ENCODE results near the gene NR5A2. TPM values are rescaled to one million over a fixed set of nuclear protein-coding genes. Genes with fewer than 3 reads are reported as not detected.

Gene NR5A2
- total and polyA plus RNA-seq, 2 donors: 1.6 to 9.0 TPM

DNA sequence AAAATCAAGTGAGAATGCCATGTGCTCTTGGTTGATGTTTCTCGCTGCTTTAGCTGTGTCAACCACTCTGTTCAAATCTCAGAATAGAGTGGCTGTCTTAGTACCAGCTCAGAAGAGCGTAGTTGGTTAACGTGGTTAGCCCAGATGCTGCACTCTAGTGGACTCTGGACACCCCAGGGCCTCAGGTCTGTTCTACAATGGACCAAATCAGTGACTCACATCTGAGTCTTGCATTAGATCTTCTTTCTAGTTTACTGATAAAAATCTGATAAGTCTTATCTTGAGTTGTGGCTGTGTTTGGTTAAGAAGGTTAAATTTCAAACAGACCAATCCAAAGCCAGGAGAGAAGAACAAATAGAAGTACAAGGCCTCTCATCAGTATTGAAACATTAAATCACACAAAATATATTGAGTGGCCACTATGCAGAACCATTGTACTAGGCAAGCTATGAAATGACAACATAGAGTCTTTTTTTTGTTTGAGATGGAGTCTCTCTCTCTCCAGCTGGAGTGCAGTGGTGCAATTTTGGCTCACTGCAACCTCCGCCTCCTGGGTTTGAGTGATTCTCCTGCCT lies 104.1 kb downstream of the NR5A2 start:
- H3K4me1 ChIP-seq (ENCODE audit: insufficient read depth): no peaks in the 10 kb centered on the region
- H3K36me3 ChIP-seq (ENCODE audit: insufficient read depth): no peaks in the 10 kb centered on the region
- DNase-seq (ENCODE audit: extremely low spot score): no peak
- H3K27ac ChIP-seq (ENCODE audit: low read depth): no peak overlapping the region
- no peak overlapping the region for H3K4me3 ChIP-seq (ENCODE audit: low read depth, low read length)
- 62% methylated on average over 4 of the region's 4 CpGs for WGBS

DNA sequence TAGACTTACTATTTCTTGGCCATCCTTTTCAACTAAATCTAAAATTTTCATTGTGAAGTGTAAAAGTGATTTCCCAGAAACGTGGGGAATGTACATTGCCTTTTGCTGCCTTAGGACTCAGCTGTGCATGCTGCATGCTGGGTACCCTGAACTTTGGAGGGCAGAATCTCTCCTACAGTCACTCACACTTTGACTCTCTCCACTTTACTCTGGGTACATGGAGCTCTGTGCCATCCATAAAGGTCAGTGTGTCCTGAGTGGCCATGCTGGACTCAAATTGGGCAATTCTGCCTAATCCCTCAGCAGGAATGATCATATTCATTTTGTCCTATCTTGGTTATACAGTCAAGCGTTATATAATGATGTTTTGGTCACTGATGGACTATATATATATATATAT lies 105.6 kb downstream of the NR5A2 start:
- Histone ChIP-seq H3K4me3 (ENCODE audit: low read depth, low read length) (no peak overlapping the region), H3K27ac (ENCODE audit: low read depth) (no peak overlapping the region), H3K36me3 (ENCODE audit: insufficient read depth) (no peaks in the 10 kb centered on the region), H3K4me1 (ENCODE audit: insufficient read depth) (no peaks in the 10 kb centered on the region)
- DNase-seq (ENCODE audit: extremely low spot score): no peak
- WGBS: 85% methylated on average over 2 of the region's 2 CpGs

DNA sequence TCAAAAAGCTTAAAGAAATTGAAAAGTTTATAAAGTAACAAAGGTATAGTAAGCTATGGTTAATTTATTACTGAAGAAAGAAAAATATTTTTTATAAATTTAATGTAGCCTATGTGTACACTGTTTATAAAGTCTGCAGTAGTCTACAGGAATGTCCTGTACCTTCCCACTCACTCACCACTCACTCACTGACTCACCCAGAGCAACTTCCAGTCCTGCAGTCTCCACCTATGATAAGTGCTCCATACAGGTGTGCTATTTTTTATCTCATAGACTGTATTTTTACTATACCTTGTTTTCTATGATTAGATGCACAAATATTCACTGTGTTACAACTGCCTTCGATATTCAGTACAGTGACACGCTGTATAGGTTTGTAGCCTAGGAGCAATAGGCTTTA lies 106.6 kb downstream of the NR5A2 start:
- Histone ChIP-seq H3K36me3 (ENCODE audit: insufficient read depth) (no peaks in the 10 kb centered on the region), H3K4me1 (ENCODE audit: insufficient read depth) (no peaks in the 10 kb centered on the region), H3K4me3 (ENCODE audit: low read depth, low read length) (no peak overlapping the region), H3K27ac (ENCODE audit: low read depth) (no peak overlapping the region)
- WGBS: 98% methylated on average over 2 of the region's 2 CpGs
- DNase-seq (ENCODE audit: extremely low spot score): no peak

DNA sequence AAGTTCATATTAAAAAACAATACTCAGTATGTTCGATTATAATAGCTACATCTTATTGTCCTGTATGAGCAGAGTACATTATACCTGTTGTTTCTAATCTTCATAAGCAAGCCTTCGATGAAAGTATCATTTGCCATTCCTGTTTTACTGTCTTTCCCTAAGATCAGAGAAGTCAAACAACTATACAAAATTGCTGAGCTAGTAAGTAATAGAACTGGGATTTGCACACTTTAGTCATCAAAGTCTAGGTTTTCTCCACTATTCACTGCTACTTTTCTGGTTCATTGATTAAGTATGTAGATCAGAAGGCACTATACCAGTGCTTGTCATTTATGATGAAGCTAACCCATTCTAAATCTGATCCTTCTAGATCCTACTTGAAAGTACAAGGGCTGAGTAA lies 108.9 kb downstream of the NR5A2 start:
- Histone ChIP-seq H3K4me1 (ENCODE audit: insufficient read depth) (no peaks in the 10 kb centered on the region), H3K27ac (ENCODE audit: low read depth) (no peak overlapping the region), H3K4me3 (ENCODE audit: low read depth, low read length) (no peak overlapping the region), H3K36me3 (ENCODE audit: insufficient read depth) (no peaks in the 10 kb centered on the region)
- DNase-seq (ENCODE audit: extremely low spot score): no peak
- 87% methylated on average over 2 of the region's 2 CpGs for WGBS

DNA sequence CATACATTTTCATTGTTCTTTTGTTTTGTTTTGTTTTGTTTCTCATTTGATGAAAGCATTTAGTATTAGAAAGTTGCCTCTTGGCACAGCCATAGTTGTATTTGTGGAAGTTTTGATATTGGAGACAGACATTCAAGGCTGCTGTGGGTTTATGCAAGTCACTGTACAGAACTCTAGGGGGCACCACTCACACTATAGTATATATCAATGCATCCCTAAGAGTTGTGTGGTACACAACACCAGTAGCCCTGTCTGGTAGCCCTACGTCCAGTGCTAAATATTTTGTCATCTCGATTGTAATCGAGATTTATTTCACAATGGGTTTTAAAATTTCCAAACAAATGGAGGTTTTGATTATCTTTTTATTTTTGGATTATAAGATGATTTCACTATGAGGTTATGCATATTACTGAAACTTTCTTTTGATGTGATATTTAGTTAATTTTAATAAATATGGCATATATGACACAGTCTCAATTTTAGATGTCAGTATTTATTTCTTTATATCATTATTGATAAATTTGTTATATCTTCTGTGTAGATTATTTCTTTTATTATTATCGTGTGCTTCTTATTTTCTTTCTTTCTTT lies 112.2 kb downstream of the NR5A2 start:
- 75% methylated on average over 4 of the region's 4 CpGs for WGBS
- DNase-seq (ENCODE audit: extremely low spot score): no peak
- H3K36me3 ChIP-seq (ENCODE audit: insufficient read depth): no peaks in the 10 kb centered on the region
- no peak overlapping the region for H3K27ac ChIP-seq (ENCODE audit: low read depth)
- no peak overlapping the region for H3K4me3 ChIP-seq (ENCODE audit: low read depth, low read length)
- no peaks in the 10 kb centered on the region for H3K4me1 ChIP-seq (ENCODE audit: insufficient read depth)

DNA sequence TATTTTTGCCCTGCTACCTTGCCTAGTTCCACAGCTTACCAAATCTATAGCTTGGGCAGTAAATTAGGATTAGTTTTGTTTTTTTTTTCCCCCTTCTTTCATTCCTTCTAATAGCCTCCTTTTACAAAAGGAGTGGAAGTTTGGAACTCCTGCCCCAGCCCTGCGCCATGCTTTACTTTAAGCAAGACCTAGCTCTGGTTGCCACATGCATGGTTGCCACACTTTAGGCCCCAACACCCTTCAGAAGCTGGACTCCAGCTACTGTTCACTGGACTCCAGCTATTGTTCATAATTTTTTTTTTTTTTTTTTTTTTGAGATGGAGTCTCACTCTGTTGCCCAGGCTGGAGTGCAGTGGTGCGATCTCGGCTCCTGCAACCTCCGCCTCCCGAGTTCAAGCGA lies 115.8 kb downstream of the NR5A2 start:
- H3K36me3 ChIP-seq (ENCODE audit: insufficient read depth): no peaks in the 10 kb centered on the region
- no peak for DNase-seq (ENCODE audit: extremely low spot score)
- WGBS: 86% methylated on average over 6 of the region's 6 CpGs
- H3K4me1 ChIP-seq (ENCODE audit: insufficient read depth): no peaks in the 10 kb centered on the region
- H3K27ac ChIP-seq (ENCODE audit: low read depth): no peak overlapping the region
- no peak overlapping the region for H3K4me3 ChIP-seq (ENCODE audit: low read depth, low read length)

DNA sequence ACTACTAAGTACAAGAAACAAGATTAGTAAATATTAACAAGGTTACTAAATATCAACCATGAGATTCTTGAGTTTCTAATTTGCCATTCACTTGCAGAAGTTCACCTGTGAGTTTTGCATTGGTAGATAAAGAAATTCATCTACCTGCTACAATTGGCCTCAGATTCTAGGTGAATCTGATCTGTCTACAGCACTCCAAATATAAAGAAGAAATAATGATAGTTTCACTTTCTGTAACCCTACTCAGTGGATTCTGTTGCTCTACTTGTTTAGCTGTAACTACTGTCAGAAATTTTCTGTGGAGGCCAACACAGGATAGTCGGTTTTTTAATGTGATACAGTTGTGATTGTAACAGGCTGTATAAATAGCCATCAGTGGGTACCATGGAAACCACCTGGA lies 118.6 kb downstream of the NR5A2 start:
- 26% methylated on average over 1 of the region's 1 CpG for WGBS
- Histone ChIP-seq H3K27ac (ENCODE audit: low read depth) (no peak overlapping the region), H3K36me3 (ENCODE audit: insufficient read depth) (no peaks in the 10 kb centered on the region), H3K4me1 (ENCODE audit: insufficient read depth) (no peaks in the 10 kb centered on the region), H3K4me3 (ENCODE audit: low read depth, low read length) (no peak overlapping the region)
- no peak for DNase-seq (ENCODE audit: extremely low spot score)

DNA sequence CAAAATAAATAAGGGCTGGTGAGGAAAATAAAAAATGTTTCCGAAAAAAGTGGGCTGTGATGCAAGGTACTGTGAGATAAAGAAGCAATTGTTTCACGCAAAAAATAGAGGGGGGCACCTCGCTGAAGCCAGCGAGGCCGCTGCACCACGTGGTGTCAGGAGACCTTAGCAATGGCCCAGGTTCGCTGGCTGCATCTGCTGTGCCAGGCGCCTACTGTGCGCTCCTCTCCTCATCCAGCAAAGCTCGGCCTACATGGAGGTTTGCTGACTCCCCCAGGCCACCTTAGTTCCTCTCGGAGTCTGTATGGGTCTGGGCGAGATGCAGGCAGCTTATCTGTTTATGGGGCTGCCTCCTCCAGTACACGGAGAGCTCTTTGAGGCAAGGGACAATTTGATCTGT lies 119.6 kb downstream of the NR5A2 start:
- no peak for DNase-seq (ENCODE audit: extremely low spot score)
- no peak overlapping the region for H3K27ac ChIP-seq (ENCODE audit: low read depth)
- WGBS: 92% methylated on average over 13 of the region's 13 CpGs
- no peak overlapping the region for H3K4me3 ChIP-seq (ENCODE audit: low read depth, low read length)
- no peaks in the 10 kb centered on the region for H3K4me1 ChIP-seq (ENCODE audit: insufficient read depth)
- H3K36me3 ChIP-seq (ENCODE audit: insufficient read depth): no peaks in the 10 kb centered on the region

DNA sequence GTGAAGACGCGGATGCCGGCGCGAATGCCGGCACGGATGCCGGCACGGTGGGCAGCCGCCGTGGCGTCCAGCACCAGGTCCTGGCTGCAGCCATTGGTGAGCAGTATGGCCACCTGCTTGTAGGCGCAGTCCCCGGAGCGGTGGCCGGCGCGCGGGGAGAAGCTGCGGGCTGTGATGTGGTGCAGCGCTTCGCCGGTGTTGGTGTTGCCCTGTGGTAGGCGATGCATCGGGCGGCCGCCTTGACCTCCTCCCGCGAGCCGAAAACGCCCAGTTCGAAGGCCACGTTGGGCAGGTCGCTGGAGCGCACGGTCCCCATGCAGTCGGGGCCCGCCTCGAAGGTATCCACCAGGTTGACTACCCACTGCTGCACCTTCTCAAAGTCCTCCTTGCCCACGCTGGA lies 120.2 kb downstream of the NR5A2 start:
- no peak for DNase-seq (ENCODE audit: extremely low spot score)
- no peak overlapping the region for H3K4me3 ChIP-seq (ENCODE audit: low read depth, low read length)
- 98% methylated on average over 40 of the region's 40 CpGs for WGBS
- H3K27ac ChIP-seq (ENCODE audit: low read depth): no peak overlapping the region
- no peaks in the 10 kb centered on the region for H3K4me1 ChIP-seq (ENCODE audit: insufficient read depth)
- H3K36me3 ChIP-seq (ENCODE audit: insufficient read depth): no peaks in the 10 kb centered on the region

DNA sequence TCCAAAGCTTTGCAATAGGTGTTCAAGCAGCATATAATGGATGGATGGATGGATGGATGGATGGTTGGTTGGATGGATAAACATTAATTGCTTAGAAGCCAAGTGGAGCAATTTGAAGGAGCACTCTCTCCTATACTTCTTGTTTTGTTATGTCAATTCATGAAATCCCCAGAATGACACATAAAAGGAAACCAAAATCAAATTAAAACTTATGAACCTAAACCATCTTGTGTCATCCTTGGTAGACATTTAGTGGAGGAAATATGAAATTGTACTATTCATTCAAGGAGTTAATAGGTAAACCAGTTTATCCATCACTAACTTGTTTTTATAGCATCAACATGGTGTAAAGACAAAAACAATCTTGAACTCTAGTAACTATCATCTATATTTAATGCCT lies 122.5 kb downstream of the NR5A2 start:
- H3K4me3 ChIP-seq (ENCODE audit: low read depth, low read length): no peak overlapping the region
- no peaks in the 10 kb centered on the region for H3K4me1 ChIP-seq (ENCODE audit: insufficient read depth)
- H3K27ac ChIP-seq (ENCODE audit: low read depth): no peak overlapping the region
- DNase-seq (ENCODE audit: extremely low spot score): no peak
- no peaks in the 10 kb centered on the region for H3K36me3 ChIP-seq (ENCODE audit: insufficient read depth)

DNA sequence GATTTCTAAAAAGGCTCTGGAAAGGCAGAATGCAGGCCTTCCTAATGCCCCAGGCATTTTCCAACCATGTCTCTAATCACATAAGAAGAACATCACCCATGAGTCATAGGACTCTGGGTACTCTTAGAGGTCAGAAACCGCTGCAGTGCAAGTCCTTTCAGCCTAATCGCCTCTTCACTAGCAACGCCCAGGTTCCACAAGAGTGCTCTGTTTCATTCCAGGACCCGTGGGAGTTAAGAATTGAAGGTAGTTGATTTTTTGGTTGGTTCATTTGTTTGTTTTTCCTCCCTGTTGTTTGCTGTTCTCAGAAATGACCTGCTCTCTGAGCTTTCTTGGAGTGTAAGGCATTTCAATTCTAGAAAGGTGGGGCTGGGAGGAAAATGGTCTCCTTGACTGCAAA lies 123.2 kb downstream of the NR5A2 start:
- Histone ChIP-seq H3K4me1 (ENCODE audit: insufficient read depth) (no peaks in the 10 kb centered on the region), H3K36me3 (ENCODE audit: insufficient read depth) (no peaks in the 10 kb centered on the region), H3K27ac (ENCODE audit: low read depth) (no peak overlapping the region), H3K4me3 (ENCODE audit: low read depth, low read length) (no peak overlapping the region)
- DNase-seq (ENCODE audit: extremely low spot score): no peak
- WGBS: 75% methylated on average over 4 of the region's 4 CpGs

DNA sequence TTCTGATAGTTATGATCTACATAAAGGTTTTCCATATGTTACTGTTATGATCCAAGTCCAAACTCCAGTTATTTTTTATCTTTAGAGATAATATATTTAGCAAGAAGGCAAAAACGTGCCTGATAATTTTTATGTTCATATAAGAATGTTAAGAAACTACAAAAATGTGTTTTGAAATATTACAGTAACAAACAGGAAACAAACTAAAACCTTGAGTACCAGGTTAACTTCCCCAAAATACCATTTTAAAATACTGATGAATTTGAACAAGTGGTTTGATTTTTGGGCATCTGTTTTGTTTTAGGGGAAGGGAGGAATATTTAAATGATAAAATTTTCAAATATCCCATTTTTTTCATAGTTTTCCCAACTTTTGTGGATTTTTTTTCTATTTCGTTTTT lies 124.8 kb downstream of the NR5A2 start:
- Histone ChIP-seq H3K4me1 (ENCODE audit: insufficient read depth) (no peaks in the 10 kb centered on the region), H3K4me3 (ENCODE audit: low read depth, low read length) (no peak overlapping the region), H3K36me3 (ENCODE audit: insufficient read depth) (no peaks in the 10 kb centered on the region), H3K27ac (ENCODE audit: low read depth) (no peak overlapping the region)
- no peak for DNase-seq (ENCODE audit: extremely low spot score)
- 49% methylated on average over 2 of the region's 2 CpGs for WGBS

DNA sequence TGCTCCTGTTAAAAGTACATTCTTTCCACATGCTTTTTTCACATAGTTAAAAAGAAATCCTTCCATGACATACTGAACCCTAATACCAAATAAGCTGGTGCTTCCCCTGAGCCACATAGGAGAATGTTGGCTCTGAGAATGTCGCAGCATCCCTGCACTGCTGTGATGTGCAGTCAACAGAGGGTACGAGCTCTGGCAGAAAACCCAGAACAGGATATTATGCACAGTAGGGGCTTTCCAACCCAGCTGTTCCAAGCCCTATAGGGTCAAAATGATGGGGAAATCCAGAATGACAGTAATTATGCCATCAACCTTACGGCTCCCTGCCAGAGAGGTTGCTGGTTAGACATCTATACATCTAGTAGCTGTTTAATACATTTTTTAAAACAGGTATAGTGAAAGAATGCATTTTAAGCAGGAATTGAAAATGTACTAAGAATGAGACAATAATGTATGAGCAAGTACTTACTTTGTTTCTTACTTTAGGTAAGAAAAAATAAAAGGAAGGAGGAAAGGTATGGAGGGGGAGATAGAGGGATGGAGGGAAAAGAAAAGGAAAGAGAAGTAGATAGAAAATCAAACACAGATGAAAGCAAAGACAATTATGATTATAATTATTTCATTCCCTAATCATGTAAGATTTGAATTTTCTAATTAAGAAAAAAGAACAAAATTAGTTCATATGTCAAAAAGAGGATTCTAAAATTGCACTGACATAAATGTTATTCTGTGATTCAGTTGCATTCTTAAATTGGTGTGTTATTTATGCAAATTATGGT lies 126.0 kb downstream of the NR5A2 start:
- WGBS: 71% methylated on average over 3 of the region's 3 CpGs
- no peaks in the 10 kb centered on the region for H3K4me1 ChIP-seq (ENCODE audit: insufficient read depth)
- no peak overlapping the region for H3K4me3 ChIP-seq (ENCODE audit: low read depth, low read length)
- no peak overlapping the region for H3K27ac ChIP-seq (ENCODE audit: low read depth)
- no peak for DNase-seq (ENCODE audit: extremely low spot score)
- H3K36me3 ChIP-seq (ENCODE audit: insufficient read depth): no peaks in the 10 kb centered on the region

DNA sequence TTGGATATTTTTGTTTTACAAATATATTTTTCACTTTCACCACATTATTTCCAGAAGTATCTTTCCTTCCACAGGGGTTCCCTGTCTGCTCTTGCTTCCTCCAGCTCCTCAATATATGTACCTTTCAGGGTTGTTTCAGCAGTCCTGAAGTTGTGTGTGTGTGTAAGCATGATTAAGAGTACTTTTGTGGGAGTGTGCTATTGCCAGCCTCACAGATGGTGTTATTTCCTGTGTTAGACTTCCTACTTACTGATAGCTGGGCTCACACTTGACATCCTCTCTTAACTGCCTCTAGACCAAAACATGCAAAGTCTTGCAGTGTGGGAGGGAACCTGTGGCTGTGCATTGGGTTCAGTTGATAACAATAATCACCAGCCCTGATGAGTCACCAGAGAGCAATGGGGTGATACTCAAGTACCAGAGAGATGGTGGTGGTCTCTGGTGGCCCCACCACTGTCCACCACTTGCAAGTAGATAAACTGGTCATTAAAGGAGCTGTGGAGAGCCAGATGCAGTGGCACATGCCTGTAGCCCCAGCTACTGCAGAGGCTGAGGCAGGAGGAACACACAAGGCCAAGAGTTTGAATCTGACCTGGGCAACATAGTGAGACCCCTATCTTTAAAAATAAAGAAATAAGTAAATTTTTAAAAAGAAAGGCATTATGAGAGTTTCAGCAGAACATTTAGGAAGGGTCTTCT lies 126.7 kb downstream of the NR5A2 start:
- Histone ChIP-seq H3K36me3 (ENCODE audit: insufficient read depth) (no peaks in the 10 kb centered on the region), H3K4me3 (ENCODE audit: low read depth, low read length) (no peak overlapping the region), H3K4me1 (ENCODE audit: insufficient read depth) (no peaks in the 10 kb centered on the region), H3K27ac (ENCODE audit: low read depth) (no peak overlapping the region)
- DNase-seq (ENCODE audit: extremely low spot score): no peak
